K562 (cell line): Measurements from ENCODE around the gene MRO. TPM values are rescaled to one million over a fixed set of nuclear protein-coding genes. Genes with fewer than 3 reads are reported as not detected.

Experiments used
- ATAC-seq: fragments of 200-7000 bp; cut with Tn5 transposase; 3 replicates; pipeline ENCODE4 v1.9.1; 2020; ENCODE audit warnings: moderate library complexity
- BruUV-seq: library from RNA; stranded (reverse); fragments of 400-500 nt; replicated peaks from 2 replicates; lab custom pipeline; 2021; lab: Mats Ljungman, UMichigan
- CTCF ChIA-PET: fragments of 300-600 bp; formaldehyde crosslinking; extraction: SDS; loops from one replicate; lab custom pipeline; 2021; ENCODE audit warnings: low intra/inter-chr PET ratio; lab: Yijun Ruan, JAX
- POLR2A ChIA-PET: fragments of 300-600, 350-650 bp; sonication (Branson Sonifier 250); formaldehyde crosslinking; extraction: SDS; loops from one replicate; lab custom pipeline; 2021; ENCODE audit warnings: antibody characterized with exemption, inconsistent platforms; lab: Yijun Ruan, JAX
- DNase-seq, 4 experiments: peaks; one replicate each; pipeline versions ENCODE4 v3.0.0 to v3.0.0-alpha.2; 2011 to 2018; ENCODE audit warnings: low spot score in 3 of 4, mixed read lengths in 3 of 4; ENCODE audit errors: extremely low read depth in 1 of 4
- FAIRE-seq: peaks from 2 replicates; lab custom pipeline; 2011; peaks lifted over from hg19 to GRCh38; lab: Jason Lieb, UNC
- H2AFZ ChIP-seq: 2 replicates; pipeline ENCODE4 v1.6.0; 2011; ENCODE audit warnings: low read depth, low read length, control low read depth, inconsistent platforms
- H3K27ac ChIP-seq: fragments of 200-600 bp; 3 replicates; pipeline ENCODE4 v1.8.0; 2011; ENCODE audit warnings: low read depth, mild to moderate bottlenecking, control low read depth, inconsistent platforms, low read length, moderate library complexity, mixed read lengths; ENCODE audit errors: extremely low read depth
- H3K27me3 ChIP-seq, 2 experiments: fragments of 300-600 bp in 1 of 2; 2 replicates in 1 of 2; 3 replicates in 1 of 2; pipeline versions ENCODE4 v1.6.0 to v1.8.0; 2011; ENCODE audit warnings: inconsistent platforms in 2 of 2, low read length in 2 of 2, mild to moderate bottlenecking in 1 of 2, mixed read lengths in 1 of 2, moderate library complexity in 1 of 2; ENCODE audit not compliant: control insufficient read depth in 2 of 2, insufficient read depth in 2 of 2
- H3K36me3 ChIP-seq: fragments of 300-600 bp; 3 replicates; pipeline ENCODE4 v1.8.0; 2011; ENCODE audit warnings: mild to moderate bottlenecking, low read length, inconsistent platforms; ENCODE audit not compliant: control insufficient read depth, insufficient read depth
- H3K4me1 ChIP-seq, 2 experiments: fragments of 200-600 bp in 1 of 2; replicated peaks in 1 of 2; 2 replicates in 1 of 2; 3 replicates in 1 of 2; pipeline versions ENCODE4 v1.5.1 to v1.8.0; 2011; ENCODE audit warnings: inconsistent platforms in 2 of 2, low read length in 2 of 2, mild to moderate bottlenecking in 1 of 2, mixed read lengths in 1 of 2, moderate library complexity in 1 of 2; ENCODE audit not compliant: control insufficient read depth in 2 of 2, insufficient read depth in 2 of 2
- H3K4me2 ChIP-seq: 2 replicates; pipeline ENCODE4 v1.6.1; 2011; ENCODE audit warnings: low read length, control low read depth, inconsistent platforms, mixed read lengths; ENCODE audit not compliant: insufficient read depth
- H3K4me3 ChIP-seq: fragments of 200-600 bp; sonication (generic), shearing (Covaris generic); 2 replicates; pipeline ENCODE4 v1.5.1; 2016; ENCODE audit warnings: control low read depth, inconsistent platforms
- H3K79me2 ChIP-seq: fragments of 200-600 bp; 3 replicates; pipeline ENCODE4 v1.8.0; 2011; ENCODE audit warnings: low read length, inconsistent platforms; ENCODE audit not compliant: control insufficient read depth, insufficient read depth
- H3K9ac ChIP-seq, 2 experiments: 2 replicates each; pipeline versions ENCODE4 v1.6.0 to v1.6.1; 2011; ENCODE audit warnings: low read depth in 2 of 2, low read length in 2 of 2, control low read depth in 1 of 2, inconsistent platforms in 1 of 2, mild to moderate bottlenecking in 1 of 2, mixed read lengths in 1 of 2; ENCODE audit not compliant: insufficient read depth in 1 of 2
- H3K9me1 ChIP-seq: one replicate; pipeline ENCODE4 v1.6.0; 2011; ENCODE audit warnings: inconsistent platforms, mild to moderate bottlenecking, low read length, moderate library complexity; ENCODE audit not compliant: control insufficient read depth, insufficient read depth
- H3K9me3 ChIP-seq: replicated peaks from 2 replicates; pipeline ENCODE4 v1.5.1; 2011; ENCODE audit warnings: low read depth, low read length, inconsistent platforms; ENCODE audit not compliant: control insufficient read depth, insufficient read depth
- H4K20me1 ChIP-seq: replicated peaks from 2 replicates; pipeline ENCODE4 v1.6.1; 2011; ENCODE audit warnings: low read length, inconsistent platforms, mixed read lengths; ENCODE audit not compliant: control insufficient read depth, insufficient read depth
- GATAD2A ChIP-seq: fragments of 450-650 bp; IDR thresholded peaks from 2 replicates; pipeline ENCODE4 v1.6.1; 2017
- HDGF ChIP-seq: fragments of 450-650 bp; IDR thresholded peaks from 2 replicates; pipeline ENCODE4 v1.6.1; 2016
- ZNF217 ChIP-seq: sonication (generic); formaldehyde crosslinking; IDR thresholded peaks from 2 replicates; pipeline ENCODE4 v1.8.0; 2022; ENCODE audit warnings: mild to moderate bottlenecking, missing genetic modification reagents
- ZNF589 ChIP-seq: fragments of 200-800 bp; sonication (Bioruptor generic); IDR thresholded peaks from 2 replicates; pipeline ENCODE4 v1.6.1; 2016; ENCODE audit warnings: low read depth, missing genetic modification characterization, missing compliant biosample characterization
- ZNF717 ChIP-seq: fragments of 250-450 bp; sonication (Bioruptor Pico); IDR thresholded peaks from 2 replicates; pipeline ENCODE4 v1.5.0; 2021
- WGBS: fragments of 100-300 bp; shearing (Covaris generic); methylation state at CpG from one replicate; pipeline ENCODE4 v1.1.6; 2016; ENCODE audit warnings: low coverage, mixed read lengths; ENCODE audit not compliant: insufficient coverage; ENCODE audit errors: missing lambda C conversion rate; 5-methylcytosine and 5-hydroxymethylcytosine counted together
- in situ Hi-C: fragments of 300-500 bp; cut with MboI; formaldehyde crosslinking; loops from 4 replicates; pipeline ENCODE4 v1.15.0; 2018; ENCODE audit warnings: inconsistent platforms, mixed read lengths
- intact Hi-C: fragments of 100-400 bp; cut with micrococcal nuclease; formaldehyde crosslinking; loops from 2 replicates; pipeline ENCODE4 v1.14.2; 2022
- polyA plus RNA-seq, 8 experiments: library from polyadenylated mRNA; depleted of rRNA in 4 of 8; stranded (reverse) in 5 of 8; unstranded in 3 of 8; fragments of >200 nt; fragmentation: Nextera tagmentation in 2 of 8; fragmentation: Illumina TruSeq in 1 of 8; extraction: Ambion mirVana in 2 of 8; extraction: Trizol in 1 of 8; gene quantifications; 2 replicates each; pipeline versions ENCODE4 v1.2.1 to v1.2.3, GENCODE V29; 2011 to 2014; ENCODE audit warnings: inconsistent platforms in 1 of 8, missing spikeins in 1 of 8
- total RNA-seq, 7 experiments: library from RNA; depleted of rRNA in 6 of 7; stranded (reverse); fragments of >200 nt in 6 of 7; fragmentation: Illumina TruSeq in 2 of 7; extraction: Trizol in 2 of 7; gene quantifications; 2 replicates each; pipeline versions ENCODE4 v1.2.1 to v1.2.3, GENCODE V29; 2011 to 2021; ENCODE audit warnings: low replicate concordance in 1 of 7
- TF ChIP-seq, protein P1 (sequence below): fragments of 450-650 bp; IDR thresholded peaks from 2 replicates; pipeline ENCODE4 v1.6.1; 2018; ENCODE audit not compliant: partially characterized antibody
- TF ChIP-seq, protein P2 (sequence below): fragments of 450-650 bp; IDR thresholded peaks from 2 replicates; pipeline ENCODE4 v1.6.1; 2017; ENCODE audit warnings: antibody characterized with exemption
- TF ChIP-seq, protein P3 (sequence below): IDR thresholded peaks from 3 replicates; pipeline ENCODE4 v1.6.1; 2011; ENCODE audit warnings: borderline replicate concordance, mild to moderate bottlenecking; ENCODE audit not compliant: insufficient read length, insufficient read depth

MRO gene
- total and polyA plus RNA-seq, 9 of the 15 experiments (the other 6 are each of a cell fraction or from before 2014, with no cell fraction given) = 0.06 TPM; not detected in 8

DNA sequence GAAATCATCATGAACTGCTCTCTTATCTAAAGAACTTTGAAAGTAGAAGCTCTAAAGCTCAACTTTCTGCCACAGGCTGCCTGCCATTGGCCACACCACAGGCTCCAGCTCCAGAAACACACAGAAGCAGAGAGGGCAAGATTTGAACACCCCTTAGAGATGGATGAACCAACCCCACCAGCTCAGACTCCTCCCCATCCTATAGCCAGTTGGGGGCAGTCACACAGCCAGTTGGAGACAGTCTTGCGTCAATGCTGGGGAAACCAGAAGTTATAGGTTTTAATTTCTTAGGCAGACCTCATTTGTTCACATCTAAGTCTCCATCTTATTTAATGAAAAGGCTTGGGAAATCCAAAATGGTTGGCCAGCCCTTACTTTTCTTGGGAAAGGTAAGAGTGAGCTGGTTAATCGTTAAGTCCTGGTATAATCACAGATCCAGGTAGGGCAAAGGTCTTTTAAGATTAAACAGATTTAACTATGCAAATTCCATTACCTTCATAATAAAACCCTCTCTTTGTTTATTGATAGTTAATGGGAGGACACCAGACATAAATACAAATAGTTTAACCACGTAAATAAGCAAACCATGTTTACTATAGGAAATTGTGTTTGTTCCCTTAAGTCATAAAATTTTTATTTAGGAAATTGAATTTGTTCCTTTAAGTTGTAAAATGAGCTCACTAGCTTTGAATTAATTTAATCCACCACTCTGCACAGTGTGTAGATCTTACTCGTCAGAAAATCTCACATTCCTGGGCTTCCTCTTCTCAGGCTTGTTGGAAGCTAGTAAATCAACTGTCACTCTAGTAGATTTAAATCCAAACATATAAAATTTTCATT is 28.0 kb downstream of the MRO start:
- peak; percentile 53; the same call in 1 of the 3 replicates for ATAC-seq
- TF ChIP-seq ZNF717 (CRISPR knock-in tag) (no peak), ZNF217 (CRISPR knock-in tag) (no peak), ZNF589 (CRISPR knock-in tag) (no peak), HDGF (no peak), GATAD2A (no peak)
- TF ChIP-seq, protein P1, sequence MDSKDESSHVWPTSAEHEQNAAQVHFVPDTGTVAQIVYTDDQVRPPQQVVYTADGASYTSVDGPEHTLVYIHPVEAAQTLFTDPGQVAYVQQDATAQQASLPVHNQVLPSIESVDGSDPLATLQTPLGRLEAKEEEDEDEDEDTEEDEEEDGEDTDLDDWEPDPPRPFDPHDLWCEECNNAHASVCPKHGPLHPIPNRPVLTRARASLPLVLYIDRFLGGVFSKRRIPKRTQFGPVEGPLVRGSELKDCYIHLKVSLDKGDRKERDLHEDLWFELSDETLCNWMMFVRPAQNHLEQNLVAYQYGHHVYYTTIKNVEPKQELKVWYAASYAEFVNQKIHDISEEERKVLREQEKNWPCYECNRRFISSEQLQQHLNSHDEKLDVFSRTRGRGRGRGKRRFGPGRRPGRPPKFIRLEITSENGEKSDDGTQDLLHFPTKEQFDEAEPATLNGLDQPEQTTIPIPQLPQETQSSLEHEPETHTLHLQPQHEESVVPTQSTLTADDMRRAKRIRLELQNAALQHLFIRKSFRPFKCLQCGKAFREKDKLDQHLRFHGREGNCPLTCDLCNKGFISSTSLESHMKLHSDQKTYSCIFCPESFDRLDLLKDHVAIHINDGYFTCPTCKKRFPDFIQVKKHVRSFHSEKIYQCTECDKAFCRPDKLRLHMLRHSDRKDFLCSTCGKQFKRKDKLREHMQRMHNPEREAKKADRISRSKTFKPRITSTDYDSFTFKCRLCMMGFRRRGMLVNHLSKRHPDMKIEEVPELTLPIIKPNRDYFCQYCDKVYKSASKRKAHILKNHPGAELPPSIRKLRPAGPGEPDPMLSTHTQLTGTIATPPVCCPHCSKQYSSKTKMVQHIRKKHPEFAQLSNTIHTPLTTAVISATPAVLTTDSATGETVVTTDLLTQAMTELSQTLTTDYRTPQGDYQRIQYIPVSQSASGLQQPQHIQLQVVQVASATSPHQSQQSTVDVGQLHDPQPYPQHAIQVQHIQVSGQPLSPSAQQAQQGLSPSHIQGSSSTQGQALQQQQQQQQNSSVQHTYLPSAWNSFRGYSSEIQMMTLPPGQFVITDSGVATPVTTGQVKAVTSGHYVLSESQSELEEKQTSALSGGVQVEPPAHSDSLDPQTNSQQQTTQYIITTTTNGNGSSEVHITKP = no peak
- TF ChIP-seq, protein P2, sequence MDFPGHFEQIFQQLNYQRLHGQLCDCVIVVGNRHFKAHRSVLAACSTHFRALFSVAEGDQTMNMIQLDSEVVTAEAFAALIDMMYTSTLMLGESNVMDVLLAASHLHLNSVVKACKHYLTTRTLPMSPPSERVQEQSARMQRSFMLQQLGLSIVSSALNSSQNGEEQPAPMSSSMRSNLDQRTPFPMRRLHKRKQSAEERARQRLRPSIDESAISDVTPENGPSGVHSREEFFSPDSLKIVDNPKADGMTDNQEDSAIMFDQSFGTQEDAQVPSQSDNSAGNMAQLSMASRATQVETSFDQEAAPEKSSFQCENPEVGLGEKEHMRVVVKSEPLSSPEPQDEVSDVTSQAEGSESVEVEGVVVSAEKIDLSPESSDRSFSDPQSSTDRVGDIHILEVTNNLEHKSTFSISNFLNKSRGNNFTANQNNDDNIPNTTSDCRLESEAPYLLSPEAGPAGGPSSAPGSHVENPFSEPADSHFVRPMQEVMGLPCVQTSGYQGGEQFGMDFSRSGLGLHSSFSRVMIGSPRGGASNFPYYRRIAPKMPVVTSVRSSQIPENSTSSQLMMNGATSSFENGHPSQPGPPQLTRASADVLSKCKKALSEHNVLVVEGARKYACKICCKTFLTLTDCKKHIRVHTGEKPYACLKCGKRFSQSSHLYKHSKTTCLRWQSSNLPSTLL = no peak
- TF ChIP-seq, protein P3, sequence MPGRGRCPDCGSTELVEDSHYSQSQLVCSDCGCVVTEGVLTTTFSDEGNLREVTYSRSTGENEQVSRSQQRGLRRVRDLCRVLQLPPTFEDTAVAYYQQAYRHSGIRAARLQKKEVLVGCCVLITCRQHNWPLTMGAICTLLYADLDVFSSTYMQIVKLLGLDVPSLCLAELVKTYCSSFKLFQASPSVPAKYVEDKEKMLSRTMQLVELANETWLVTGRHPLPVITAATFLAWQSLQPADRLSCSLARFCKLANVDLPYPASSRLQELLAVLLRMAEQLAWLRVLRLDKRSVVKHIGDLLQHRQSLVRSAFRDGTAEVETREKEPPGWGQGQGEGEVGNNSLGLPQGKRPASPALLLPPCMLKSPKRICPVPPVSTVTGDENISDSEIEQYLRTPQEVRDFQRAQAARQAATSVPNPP = no peak
- H3K4me2 ChIP-seq = no peak overlapping the region
- WGBS = 7% methylated on average over 4 of the region's 4 CpGs
- POLR2A ChIA-PET = no interaction called here
- no peaks in the 10 kb centered on the region for H3K4me1 ChIP-seq
- H3K27ac ChIP-seq = no peak overlapping the region
- H3K79me2 ChIP-seq = no peaks in the 10 kb centered on the region
- peaks cover 5 to 8% of the 10 kb centered on the region in 2 experiments; a peak in 2 of 5 replicates for H3K27me3 ChIP-seq
- H2AFZ ChIP-seq = no peak overlapping the region
- H3K36me3 ChIP-seq = no peaks in the 10 kb centered on the region
- no TSS peak for BruUV-seq
- H3K9me1 ChIP-seq = no peaks in the 10 kb centered on the region
- H4K20me1 ChIP-seq = no peaks in the 10 kb centered on the region
- no peak overlapping the region for H3K4me3 ChIP-seq
- in situ Hi-C loops (no loop called here), intact Hi-C loops (no loop called here)
- no peak for DNase-seq
- CTCF ChIA-PET = no interaction called here
- H3K9me3 ChIP-seq = no peaks in the 10 kb centered on the region
- no peak overlapping the region for H3K9ac ChIP-seq
- FAIRE-seq = no peak
